Measurements from ENCODE around the gene SEL1L3.

The SEL1L3 gene

DNA sequence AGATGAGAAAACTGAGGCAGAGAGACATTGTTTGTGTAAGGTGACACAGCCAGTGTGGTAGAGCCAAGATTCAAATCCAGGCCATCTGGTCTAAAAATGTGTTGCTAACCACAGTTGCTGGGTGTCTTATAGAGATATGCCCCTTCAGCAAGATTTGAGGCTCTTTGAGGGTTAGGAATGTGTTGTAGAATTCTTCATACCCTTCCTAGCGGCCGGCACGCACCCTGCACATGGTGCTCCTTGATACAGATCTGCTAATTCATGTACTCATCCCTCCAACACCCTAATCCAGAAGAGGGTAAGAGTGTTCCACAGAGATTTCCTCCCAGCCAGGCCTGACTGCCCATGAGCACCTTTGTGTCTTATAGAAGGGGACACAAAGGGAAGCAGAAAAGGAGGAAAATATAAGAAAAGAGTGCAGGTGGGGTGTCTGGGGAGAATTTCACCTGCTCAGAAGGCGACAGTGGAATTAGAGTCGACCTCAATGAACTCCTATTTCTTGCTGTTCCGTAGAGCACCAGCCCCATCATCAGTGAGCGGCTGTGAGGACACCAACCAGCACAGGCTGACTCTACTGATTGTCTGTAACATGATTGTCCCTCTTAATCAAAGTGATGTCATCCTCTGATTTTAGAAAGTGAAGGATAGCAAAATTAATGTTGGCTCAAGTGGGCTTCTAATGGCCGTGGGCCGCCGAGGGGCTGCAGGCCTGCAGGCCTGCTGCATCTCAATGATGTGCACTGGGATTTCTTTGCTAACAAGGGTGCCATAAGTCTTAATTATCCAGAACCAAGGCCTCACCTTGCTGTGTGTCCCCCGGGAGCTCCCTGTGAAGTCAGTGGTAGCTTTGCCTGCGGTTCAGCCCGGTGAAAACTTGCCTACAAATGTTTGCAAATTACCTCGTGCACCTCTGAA, 27.1 kb upstream of the SEL1L3 start:
- no peaks in the 10 kb centered on the region for H3K9me3 ChIP-seq (ENCODE audit: insufficient read depth, low read length)
- no peak overlapping the region for H3K4me3 ChIP-seq (ENCODE audit: low read length)
- H3K9ac ChIP-seq (ENCODE audit: low read length) = no peak overlapping the region
- no peak for TF ChIP-seq EZH2phosphoT487 (IDR thresholded peaks at IDR 0.05; ENCODE audit: low read depth)
- TF ChIP-seq, protein P1, sequence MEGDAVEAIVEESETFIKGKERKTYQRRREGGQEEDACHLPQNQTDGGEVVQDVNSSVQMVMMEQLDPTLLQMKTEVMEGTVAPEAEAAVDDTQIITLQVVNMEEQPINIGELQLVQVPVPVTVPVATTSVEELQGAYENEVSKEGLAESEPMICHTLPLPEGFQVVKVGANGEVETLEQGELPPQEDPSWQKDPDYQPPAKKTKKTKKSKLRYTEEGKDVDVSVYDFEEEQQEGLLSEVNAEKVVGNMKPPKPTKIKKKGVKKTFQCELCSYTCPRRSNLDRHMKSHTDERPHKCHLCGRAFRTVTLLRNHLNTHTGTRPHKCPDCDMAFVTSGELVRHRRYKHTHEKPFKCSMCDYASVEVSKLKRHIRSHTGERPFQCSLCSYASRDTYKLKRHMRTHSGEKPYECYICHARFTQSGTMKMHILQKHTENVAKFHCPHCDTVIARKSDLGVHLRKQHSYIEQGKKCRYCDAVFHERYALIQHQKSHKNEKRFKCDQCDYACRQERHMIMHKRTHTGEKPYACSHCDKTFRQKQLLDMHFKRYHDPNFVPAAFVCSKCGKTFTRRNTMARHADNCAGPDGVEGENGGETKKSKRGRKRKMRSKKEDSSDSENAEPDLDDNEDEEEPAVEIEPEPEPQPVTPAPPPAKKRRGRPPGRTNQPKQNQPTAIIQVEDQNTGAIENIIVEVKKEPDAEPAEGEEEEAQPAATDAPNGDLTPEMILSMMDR (IDR thresholded peaks at IDR 0.05; ENCODE audit: low read depth, low read length) = no peak
- no peak overlapping the region for H3K27ac ChIP-seq (ENCODE audit: low read length)
- no peak overlapping the region for H2AFZ ChIP-seq (ENCODE audit: low read depth, low read length)
- no peaks in the 10 kb centered on the region for H3K27me3 ChIP-seq (ENCODE audit: low read depth, low read length)
- no peak overlapping the region for H3K4me2 ChIP-seq (ENCODE audit: low read length)
- H3K36me3 ChIP-seq (replicated peaks; ENCODE audit: low read depth, low read length) = no peaks in the 10 kb centered on the region
- H3K4me1 ChIP-seq (ENCODE audit: low read length) = no peaks in the 10 kb centered on the region
- no peaks in the 10 kb centered on the region for H4K20me1 ChIP-seq (ENCODE audit: insufficient read depth, low read length)
- H3K79me2 ChIP-seq (ENCODE audit: low read length) = no peaks in the 10 kb centered on the region

DNA sequence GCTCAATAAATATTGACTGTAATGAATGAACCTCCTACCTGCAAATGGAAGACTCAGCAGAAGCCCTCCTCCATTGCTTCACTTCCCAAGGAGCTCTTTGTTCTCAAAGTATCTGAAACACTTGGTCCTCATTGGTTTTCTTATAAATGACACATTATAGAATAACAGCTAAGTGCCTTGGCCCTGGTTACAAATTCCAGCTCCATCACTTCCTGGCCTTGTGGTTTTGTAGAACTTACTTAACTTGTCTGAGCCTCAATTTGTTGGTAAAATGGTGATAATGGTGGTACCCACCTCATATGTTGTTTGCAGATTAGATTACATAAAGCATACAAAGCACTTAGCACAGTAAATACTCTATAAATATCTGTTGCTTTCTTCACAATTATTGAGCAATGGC, 26.0 kb upstream of the SEL1L3 start:
- Histone ChIP-seq H3K4me1 (ENCODE audit: low read length) (peaks cover 8% of the 10 kb centered on the region), H2AFZ (ENCODE audit: low read depth, low read length) (no peak overlapping the region), H3K27me3 (ENCODE audit: low read depth, low read length) (no peaks in the 10 kb centered on the region)

DNA sequence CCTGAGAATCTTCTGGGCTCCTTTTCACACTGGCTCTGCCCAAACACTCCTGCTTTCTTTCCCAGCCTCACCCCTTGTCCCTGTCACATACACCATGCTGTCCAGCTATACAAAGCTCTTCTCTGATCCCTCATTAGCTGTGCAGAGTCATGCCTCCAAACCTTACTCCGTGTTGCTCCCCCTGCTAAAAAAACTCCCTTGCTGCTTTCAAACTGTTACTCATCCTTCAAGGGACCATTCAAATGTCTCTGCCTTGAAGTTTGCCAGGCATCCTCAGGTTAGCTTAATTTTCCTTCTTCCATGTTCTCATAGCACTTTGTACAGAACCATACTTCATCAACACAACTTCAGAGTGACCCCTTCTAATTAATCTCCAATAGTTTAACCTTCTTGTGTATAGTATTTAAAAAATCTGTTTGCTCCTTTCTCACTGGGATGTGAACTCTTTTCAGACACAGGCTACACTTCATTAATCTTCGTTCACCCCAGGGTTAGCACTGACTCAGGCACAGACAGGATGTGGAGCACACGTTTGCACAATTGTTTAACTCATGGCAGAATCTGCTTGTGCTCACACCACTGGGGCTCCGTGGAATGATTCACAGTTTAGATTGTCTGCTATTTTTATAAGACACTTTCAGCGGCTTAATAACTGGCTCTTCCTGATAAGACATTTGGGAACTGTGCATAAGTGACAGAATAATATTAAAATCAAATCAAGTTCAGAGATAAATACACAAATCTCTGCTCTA, 21.4 kb upstream of the SEL1L3 start:
- H3K4me2 ChIP-seq (ENCODE audit: low read length) = no peak overlapping the region
- H3K4me1 ChIP-seq (ENCODE audit: low read length) = peaks cover 35% of the 10 kb centered on the region
- H3K27me3 ChIP-seq (ENCODE audit: low read depth, low read length) = no peaks in the 10 kb centered on the region
- H3K9me3 ChIP-seq (ENCODE audit: insufficient read depth, low read length) = no peaks in the 10 kb centered on the region
- H4K20me1 ChIP-seq (ENCODE audit: insufficient read depth, low read length) = no peaks in the 10 kb centered on the region
- H3K4me3 ChIP-seq (ENCODE audit: low read length) = no peak overlapping the region
- H3K36me3 ChIP-seq (replicated peaks; ENCODE audit: low read depth, low read length) = no peaks in the 10 kb centered on the region
- H2AFZ ChIP-seq (ENCODE audit: low read depth, low read length) = no peak overlapping the region
- TF ChIP-seq EZH2phosphoT487 (IDR thresholded peaks at IDR 0.05; ENCODE audit: low read depth) = no peak
- TF ChIP-seq, protein P1 (IDR thresholded peaks at IDR 0.05; ENCODE audit: low read depth, low read length) = no peak
- no peaks in the 10 kb centered on the region for H3K79me2 ChIP-seq (ENCODE audit: low read length)
- H3K9ac ChIP-seq (ENCODE audit: low read length) = no peak overlapping the region
- H3K27ac ChIP-seq (ENCODE audit: low read length) = no peak overlapping the region

More for the DNA sequence above, 26.0 kb upstream of the SEL1L3 start:
- no peaks in the 10 kb centered on the region for H4K20me1 ChIP-seq (ENCODE audit: insufficient read depth, low read length)
- H3K79me2 ChIP-seq (ENCODE audit: low read length) = no peaks in the 10 kb centered on the region
- no peak overlapping the region for H3K27ac ChIP-seq (ENCODE audit: low read length)
- H3K36me3 ChIP-seq (replicated peaks; ENCODE audit: low read depth, low read length) = no peaks in the 10 kb centered on the region
- H3K4me3 ChIP-seq (ENCODE audit: low read length) = no peak overlapping the region
- H3K9me3 ChIP-seq (ENCODE audit: insufficient read depth, low read length) = no peaks in the 10 kb centered on the region
- no peak overlapping the region for H3K9ac ChIP-seq (ENCODE audit: low read length)
- H3K4me2 ChIP-seq (ENCODE audit: low read length) = no peak overlapping the region
- TF ChIP-seq, protein P1 (IDR thresholded peaks at IDR 0.05; ENCODE audit: low read depth, low read length) = no peak
- no peak for TF ChIP-seq EZH2phosphoT487 (IDR thresholded peaks at IDR 0.05; ENCODE audit: low read depth)

DNA sequence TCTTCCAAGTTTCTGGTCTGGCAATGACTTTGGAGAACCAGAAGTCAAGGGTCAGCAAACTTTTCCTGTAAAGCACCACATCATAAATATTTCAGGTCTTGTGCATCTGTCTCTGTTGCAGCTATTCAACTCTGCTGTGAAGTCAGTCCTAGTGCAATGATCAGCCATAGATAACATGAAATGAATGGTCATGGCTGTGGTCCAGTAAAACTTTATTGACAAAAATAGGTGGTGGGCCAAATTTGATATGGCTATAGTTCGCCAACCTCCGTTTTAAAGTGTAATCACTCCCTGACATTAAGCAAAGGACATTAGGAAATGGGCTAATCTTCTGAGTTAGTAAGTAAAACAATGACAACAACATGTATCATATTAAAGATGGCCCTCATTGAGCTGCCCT, 20.8 kb upstream of the SEL1L3 start:
- H3K79me2 ChIP-seq (ENCODE audit: low read length) = no peaks in the 10 kb centered on the region

More for the DNA sequence above, 20.8 kb upstream of the SEL1L3 start:
- Histone ChIP-seq H4K20me1 (ENCODE audit: insufficient read depth, low read length) (no peaks in the 10 kb centered on the region), H2AFZ (ENCODE audit: low read depth, low read length) (no peak overlapping the region), H3K4me2 (ENCODE audit: low read length) (no peak overlapping the region), H3K36me3 (replicated peaks; ENCODE audit: low read depth, low read length) (no peaks in the 10 kb centered on the region), H3K4me3 (ENCODE audit: low read length) (no peak overlapping the region), H3K9me3 (ENCODE audit: insufficient read depth, low read length) (no peaks in the 10 kb centered on the region), H3K9ac (ENCODE audit: low read length) (no peak overlapping the region), H3K27me3 (ENCODE audit: low read depth, low read length) (no peaks in the 10 kb centered on the region), H3K4me1 (ENCODE audit: low read length) (peaks cover 41% of the 10 kb centered on the region), H3K27ac (ENCODE audit: low read length) (no peak overlapping the region)
- no peak for TF ChIP-seq EZH2phosphoT487 (IDR thresholded peaks at IDR 0.05; ENCODE audit: low read depth)
- TF ChIP-seq, protein P1 (IDR thresholded peaks at IDR 0.05; ENCODE audit: low read depth, low read length) = no peak
